Transverse colon (tissue), 4 donors: ENCODE results near the gene SYT17. TPM values are rescaled to one million over a fixed set of nuclear protein-coding genes. Genes with fewer than 3 reads are reported as not detected.

Experiments used
- DNase-seq: peaks from one replicate; pipeline ENCODE4 v3.0.0-alpha.2; 2019
- H3K27ac ChIP-seq, 4 donors: fragments of 200-600 bp; sonication (generic); 2 replicates each; pipeline ENCODE4 v1.5.1; 2016 to 2018; ENCODE audit warnings: inconsistent platforms in 4 of 4
- H3K27me3 ChIP-seq: fragments of 200-600 bp; sonication (generic); 2 replicates; pipeline ENCODE4 v1.5.1; 2017; ENCODE audit warnings: inconsistent platforms
- H3K36me3 ChIP-seq, 4 donors: fragments of 200-600 bp; sonication (generic); 2 replicates each; pipeline ENCODE4 v1.5.1; 2017 to 2019; ENCODE audit warnings: inconsistent platforms in 4 of 4
- H3K4me1 ChIP-seq, 4 donors: fragments of 200-600 bp; sonication (generic); 2 replicates each; pipeline ENCODE4 v1.5.1; 2017 to 2020; ENCODE audit warnings: inconsistent platforms in 4 of 4
- H3K4me3 ChIP-seq, 4 donors: fragments of 200-600 bp; sonication (generic); 1 replicate in 1 of 4; 2 replicates in 3 of 4; pipeline versions ENCODE4 v1.5.1 to v1.6.1; 2017 to 2019; ENCODE audit warnings: inconsistent platforms in 4 of 4
- H3K9me3 ChIP-seq, 2 donors: fragments of 200-600 bp; sonication (generic); 2 replicates each; pipeline ENCODE4 v1.5.1; 2017 to 2019; ENCODE audit warnings: inconsistent platforms in 2 of 2
- CTCF ChIP-seq, 5 experiments: fragments of 200-600 bp in 3 of 5; fragments of 450-650 bp in 2 of 5; sonication (generic) in 3 of 5; IDR thresholded peaks; 1 replicate in 2 of 5; 2 replicates in 3 of 5; pipeline ENCODE4 v1.5.1; 2016 to 2017; ENCODE audit warnings: antibody characterized with exemption in 5 of 5, inconsistent platforms in 3 of 5, mild to moderate bottlenecking in 2 of 5, moderate library complexity in 1 of 5
- EP300 ChIP-seq: sonication (generic); formaldehyde crosslinking; IDR thresholded peaks from one replicate; pipeline ENCODE4 v1.6.1; 2017; ENCODE audit warnings: antibody characterized with exemption, low read depth
- POLR2A ChIP-seq: fragments of 450-650 bp; IDR thresholded peaks from one replicate; pipeline ENCODE4 v1.6.1; 2016; ENCODE audit warnings: antibody characterized with exemption, mild to moderate bottlenecking, moderate library complexity
- POLR2AphosphoS5 ChIP-seq, 3 donors: sonication (generic); formaldehyde crosslinking; IDR thresholded peaks; one replicate each; pipeline ENCODE4 v1.6.1; 2016; ENCODE audit warnings: antibody characterized with exemption in 3 of 3
- WGBS, 2 donors: methylation state at CpG; one replicate each; pipeline ENCODE4 v1.1.5; 2018; ENCODE audit warnings: low coverage in 1 of 2; 5-methylcytosine and 5-hydroxymethylcytosine counted together
- in situ Hi-C, 4 donors: fragments of 200-750 bp; cut with MboI; loops; one replicate each; pipeline versions ENCODE4 v1.15.0 to v1.15.1; 2017; ENCODE audit warnings: low sequenced_read_pairs in 3 of 4, low pct_ligation_motif_present in 1 of 4, low pct_unique_long_range_greater_than_20kb in 1 of 4
- intact Hi-C: fragments of 100-400 bp; cut with DNase I; formaldehyde crosslinking; loops from one replicate; pipeline ENCODE4 v1.15.1; 2023; ENCODE audit warnings: low total_unique reads
- total RNA-seq, 4 donors: library from RNA; depleted of rRNA; stranded (reverse); fragments of >200 nt; gene quantifications; one replicate each; pipeline ENCODE4 v1.1.0, GENCODE V29; 2016

The SYT17 gene
- total RNA-seq, 4 donors from 2014 or later, result 9.1 to 51.7 (median 19.1) TPM

GRCh38 chr16:19151310-19151709 is 16.7 kb upstream of the SYT17 start:
- WGBS, 2 donors, result 57% methylated on average over 2 of the region's 2 CpGs; no CpG with 5 or more reads in 1 of the 2 donors
- DNase-seq, result no peak
- in situ Hi-C loops, result no loop called here

GRCh38 chr16:19152042-19152441 is 16.0 kb upstream of the SYT17 start:
- H3K36me3 ChIP-seq, result no peaks in the 10 kb centered on the region
- in situ Hi-C loops, result no loop called here
- TF ChIP-seq EP300, result no peak
- no peaks in the 10 kb centered on the region for H3K9me3 ChIP-seq
- no peaks in the 10 kb centered on the region for H3K4me1 ChIP-seq
- H3K27ac ChIP-seq, result no peak overlapping the region
- intact Hi-C loops, result no loop called here
- H3K27me3 ChIP-seq, result no peaks in the 10 kb centered on the region
- WGBS, 2 donors, result 50 to 91% methylated on average over 1 of the region's 1 CpG
- DNase-seq, result no peak
- no peak overlapping the region for H3K4me3 ChIP-seq

More at GRCh38 chr16:19151310-19151709, 16.7 kb upstream of the SYT17 start:
- TF ChIP-seq CTCF (IDR thresholded peaks at IDR 0.05) (no peak), POLR2AphosphoS5 (IDR thresholded peaks at IDR 0.05) (no peak), EP300 (no peak), POLR2A (no peak)
- Histone ChIP-seq H3K27ac (no peak overlapping the region), H3K4me1 (no peaks in the 10 kb centered on the region), H3K4me3 (no peak overlapping the region), H3K9me3 (no peaks in the 10 kb centered on the region), H3K36me3 (no peaks in the 10 kb centered on the region), H3K27me3 (no peaks in the 10 kb centered on the region)
- intact Hi-C loops, result no loop called here

GRCh38 chr16:19153876-19154275 is 14.2 kb upstream of the SYT17 start:
- in situ Hi-C loops (no loop called here), intact Hi-C loops (no loop called here)
- no peak for TF ChIP-seq CTCF (IDR thresholded peaks at IDR 0.05)
- TF ChIP-seq EP300, result no peak
- TF ChIP-seq POLR2A, result no peak
- 81% methylated on average over 4 of the region's 4 CpGs; no CpG with 5 or more reads in 1 of the 2 donors for WGBS, 2 donors
- no peak for DNase-seq
- no peak overlapping the region for H3K27ac ChIP-seq
- no peak overlapping the region for H3K4me3 ChIP-seq
- no peaks in the 10 kb centered on the region for H3K36me3 ChIP-seq
- H3K27me3 ChIP-seq, result no peaks in the 10 kb centered on the region
- H3K9me3 ChIP-seq, result no peaks in the 10 kb centered on the region
- H3K4me1 ChIP-seq, result no peaks in the 10 kb centered on the region

GRCh38 chr16:19162085-19162484 is 6.0 kb upstream of the SYT17 start:
- Histone ChIP-seq H3K4me3 (no peak overlapping the region), H3K9me3 (no peaks in the 10 kb centered on the region), H3K27me3 (no peaks in the 10 kb centered on the region), H3K36me3 (no peaks in the 10 kb centered on the region), H3K4me1 (peaks cover 0 to under 1% (median 0%) of the 10 kb centered on the region in 4 donors), H3K27ac (no peak overlapping the region)
- intact Hi-C loops (no loop called here), in situ Hi-C loops (no loop called here)
- DNase-seq, result no peak
- WGBS, 2 donors, result 77 to 80% methylated on average over 1 to 4 of the region's 4 CpGs
- TF ChIP-seq POLR2A (no peak), CTCF (IDR thresholded peaks at IDR 0.05) (no peak), POLR2AphosphoS5 (IDR thresholded peaks at IDR 0.05) (no peak), EP300 (no peak)

- WGBS, 2 donors, result 60 to 93% methylated on average over 1 of the region's 1 CpG
- in situ Hi-C loops, result no loop called here
- DNase-seq, result no peak
- H3K9me3 ChIP-seq, result no peaks in the 10 kb centered on the region
- no peak overlapping the region for H3K4me3 ChIP-seq
- H3K4me1 ChIP-seq, result peaks cover 0 to 10% (median 9%) of the 10 kb centered on the region in 4 donors
- TF ChIP-seq CTCF (IDR thresholded peaks at IDR 0.05) (no peak), POLR2A (no peak), POLR2AphosphoS5 (IDR thresholded peaks at IDR 0.05) (no peak), EP300 (no peak)
- H3K27me3 ChIP-seq, result peaks cover 4% of the 10 kb centered on the region
- H3K27ac ChIP-seq, result no peak overlapping the region
- intact Hi-C loops, result no loop called here
- no peaks in the 10 kb centered on the region for H3K36me3 ChIP-seq
These were observed 4.8 kb upstream of the SYT17 start for GRCh38 chr16:19163215-19163614.
